GM18867 (cell line): Measurements from ENCODE around the gene PTPRE.
A peak's percentile ranks its signal among the peaks of the same experiment; 100 is the strongest.

Experiments used
- ATAC-seq: cut with Tn5 transposase; IDR thresholded peaks from one replicate; pipeline ENCODE4 v1.9.1; 2021; ENCODE audit warnings: mild to moderate bottlenecking, moderate library complexity; ENCODE audit not compliant: unreplicated experiment

The PTPRE gene

GRCh38 chr10:128056303-128057050 is 149.6 kb downstream of the PTPRE start:
- ATAC-seq, result no peak

- ATAC-seq, result no peak
These were observed 151.3 kb downstream of the PTPRE start for GRCh38 chr10:128058106-128058749.

- no peak for ATAC-seq
These were observed 151.8 kb downstream of the PTPRE start for GRCh38 chr10:128058750-128059134.

- no peak for ATAC-seq
These were observed 152.5 kb downstream of the PTPRE start for GRCh38 chr10:128059266-128059981.

GRCh38 chr10:128059982-128060293 is 153.0 kb downstream of the PTPRE start:
- no peak for ATAC-seq

GRCh38 chr10:128060341-128061250 is 153.7 kb downstream of the PTPRE start:
- ATAC-seq, result no peak

GRCh38 chr10:128061306-128062300 is 154.7 kb downstream of the PTPRE start:
- ATAC-seq, result no peak

- no peak for ATAC-seq
These were observed 155.5 kb downstream of the PTPRE start for GRCh38 chr10:128062331-128062880.

GRCh38 chr10:128062881-128063563 is 156.1 kb downstream of the PTPRE start:
- peak; percentile 51 for ATAC-seq

- ATAC-seq, result peak; percentile 26
These were observed 156.8 kb downstream of the PTPRE start for GRCh38 chr10:128063736-128064107.

- peak; percentile 48 for ATAC-seq
These were observed 157.4 kb downstream of the PTPRE start for GRCh38 chr10:128064108-128064969.

GRCh38 chr10:128064970-128065580 is 158.2 kb downstream of the PTPRE start:
- peak; percentile 35 for ATAC-seq

- ATAC-seq, result no peak
These were observed 159.1 kb downstream of the PTPRE start for GRCh38 chr10:128065881-128066534.

- no peak for ATAC-seq
These were observed 160.0 kb downstream of the PTPRE start for GRCh38 chr10:128066870-128067382.

- ATAC-seq, result no peak
These were observed 160.9 kb downstream of the PTPRE start for GRCh38 chr10:128067691-128068397.
